Medulla oblongata (tissue), 1 donor: Measurements from ENCODE around the gene BMP8B.

ENCODE experiments used
- DNase-seq: peaks from one replicate; pipeline ENCODE4 v3.0.0-alpha.2; 2015; ENCODE audit errors: extremely low spot score

Gene BMP8B

DNA sequence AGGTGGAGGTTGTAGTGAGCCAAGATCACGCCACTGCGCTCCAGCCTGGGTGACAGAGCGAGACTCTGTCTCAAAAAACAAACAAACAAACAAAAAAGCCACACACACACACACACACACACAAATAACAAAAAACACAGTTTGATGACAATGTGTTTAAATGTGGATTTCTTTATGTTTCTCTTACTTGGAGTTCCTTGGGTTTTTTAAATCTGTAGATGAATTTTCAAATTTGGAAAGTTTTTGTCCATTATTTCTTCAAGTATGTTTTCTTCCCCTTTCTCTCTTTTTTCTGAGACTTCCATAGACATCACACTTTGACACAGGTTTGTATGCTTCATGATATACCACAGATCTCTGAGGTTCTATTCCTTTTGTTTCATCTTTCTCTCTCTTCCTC is 62.1 kb downstream of the BMP8B start:
- no peak for DNase-seq

DNA sequence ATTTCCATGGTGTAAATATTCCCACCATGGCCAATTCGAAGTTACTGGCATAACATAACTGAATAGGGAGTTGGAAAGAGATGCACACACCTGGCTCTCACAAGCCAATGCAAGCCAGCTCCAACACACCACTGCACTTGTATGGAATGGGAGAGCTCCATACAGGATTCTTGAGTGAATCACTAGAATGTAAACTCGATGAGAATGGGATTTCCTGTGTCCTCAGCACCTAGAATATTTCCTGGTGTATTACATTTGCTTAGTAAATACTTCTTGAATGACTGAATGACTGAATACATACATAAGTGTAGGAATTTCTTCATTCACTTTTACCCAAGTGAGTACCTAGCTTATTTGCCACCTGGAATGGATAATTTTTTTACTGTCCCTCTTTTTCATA is 66.2 kb downstream of the BMP8B start:
- no peak for DNase-seq

GRCh38 chr1:39721664-39722063 is 67.0 kb downstream of the BMP8B start:
- DNase-seq = no peak

- peak; percentile 75 for DNase-seq
Observed at GRCh38 chr1:39720094-39720999, 68.3 kb downstream of the BMP8B start.

- no peak for DNase-seq
Observed at GRCh38 chr1:39717809-39718208, 70.9 kb downstream of the BMP8B start.

DNA sequence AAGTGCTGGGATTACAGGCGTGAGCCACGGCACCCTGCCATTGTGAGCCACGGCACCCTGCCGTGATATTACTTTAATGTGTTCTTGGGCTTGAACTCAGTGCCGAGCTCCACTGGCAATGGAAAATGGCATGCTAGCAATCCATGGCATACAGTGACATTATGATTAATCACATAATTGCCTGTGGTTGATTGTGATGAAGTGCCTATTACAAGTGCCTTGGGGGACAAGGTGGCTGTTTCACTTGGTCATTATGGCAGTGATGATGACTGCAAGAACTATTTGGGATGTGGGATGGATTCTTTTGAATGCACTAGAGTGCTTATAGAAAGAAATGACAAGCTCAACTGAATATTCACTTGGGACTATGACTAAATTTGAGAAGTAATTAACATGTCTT is 75.1 kb downstream of the BMP8B start:
- no peak for DNase-seq

DNA sequence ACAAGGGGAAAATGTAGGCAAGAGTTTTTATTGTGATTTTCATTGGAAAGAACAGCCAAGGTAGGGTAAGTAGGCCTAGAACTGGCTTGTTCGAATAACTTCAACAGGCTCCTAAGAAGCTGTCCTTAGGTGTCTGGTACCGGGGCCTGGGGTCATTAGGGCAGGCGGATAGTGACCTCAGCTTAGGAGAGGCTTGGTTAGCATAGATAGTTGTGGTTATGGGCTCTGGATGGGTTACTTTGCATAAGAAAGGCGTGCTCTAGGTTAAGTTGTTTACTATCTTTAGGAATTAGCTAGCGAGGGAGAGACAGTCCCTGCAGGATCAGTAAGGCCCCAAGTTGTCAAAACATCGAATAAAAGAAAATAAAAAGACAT is 76.7 kb downstream of the BMP8B start:
- no peak for DNase-seq

DNA sequence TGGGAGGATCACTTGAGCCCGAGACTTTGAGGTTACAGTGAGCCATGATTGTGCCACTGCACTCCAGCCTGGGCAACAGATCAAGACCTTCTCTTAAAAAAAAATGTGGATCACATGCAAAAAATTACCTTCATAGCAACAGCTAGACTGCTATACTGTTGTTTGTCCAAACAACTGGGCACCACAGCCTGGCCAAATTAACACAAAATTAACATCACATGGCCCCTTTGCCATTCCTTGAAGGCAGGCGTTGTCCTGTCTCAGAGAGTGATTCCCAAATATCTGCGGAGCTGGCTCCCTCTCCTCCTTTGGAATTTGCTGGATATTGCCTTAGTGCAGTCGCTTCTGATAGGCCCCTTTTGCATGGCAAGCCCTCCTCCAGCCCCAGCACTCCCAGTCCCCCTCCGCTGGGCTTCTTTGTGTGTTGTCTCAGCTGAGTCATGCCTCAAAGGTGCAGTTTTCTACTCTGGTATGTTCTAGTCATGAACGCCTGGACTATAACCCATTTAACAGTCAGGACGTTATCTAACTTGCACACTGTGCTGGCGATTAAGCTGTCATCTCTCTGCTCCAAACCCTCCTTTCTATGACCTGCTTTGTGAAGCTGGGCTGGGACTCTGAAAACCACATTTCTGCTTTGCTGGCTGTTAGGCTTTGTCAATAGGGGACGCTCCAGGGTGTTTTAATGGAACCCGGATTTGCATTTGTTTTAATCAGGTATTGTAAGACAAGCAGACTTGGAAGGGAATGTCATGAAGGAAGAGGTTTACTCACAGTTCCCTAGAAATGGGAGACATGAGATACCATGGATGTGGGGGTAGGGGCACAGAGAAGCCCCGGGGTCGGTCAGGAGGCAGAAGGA is 77.3 kb downstream of the BMP8B start:
- no peak for DNase-seq

DNA sequence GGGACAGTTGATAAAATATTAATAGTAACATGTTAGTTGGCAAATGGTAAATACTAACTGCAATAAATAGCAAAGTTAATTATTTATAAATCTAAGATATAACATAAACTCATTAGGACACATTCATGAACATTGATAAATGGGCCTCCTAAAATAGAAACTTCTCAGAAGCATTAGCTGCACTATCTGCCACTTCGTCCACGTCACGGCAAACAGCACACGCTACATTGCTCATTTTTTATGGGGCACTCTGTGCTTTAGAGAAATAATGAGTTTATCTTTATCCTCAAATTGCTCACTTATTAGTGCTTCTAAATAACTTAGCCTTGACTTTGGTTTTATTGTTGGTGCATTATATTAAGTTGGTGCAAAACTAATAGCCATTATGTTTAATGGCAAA is 81.2 kb downstream of the BMP8B start:
- no peak for DNase-seq
